ENCODE results near the gene PFDN2.

The PFDN2 gene

DNA sequence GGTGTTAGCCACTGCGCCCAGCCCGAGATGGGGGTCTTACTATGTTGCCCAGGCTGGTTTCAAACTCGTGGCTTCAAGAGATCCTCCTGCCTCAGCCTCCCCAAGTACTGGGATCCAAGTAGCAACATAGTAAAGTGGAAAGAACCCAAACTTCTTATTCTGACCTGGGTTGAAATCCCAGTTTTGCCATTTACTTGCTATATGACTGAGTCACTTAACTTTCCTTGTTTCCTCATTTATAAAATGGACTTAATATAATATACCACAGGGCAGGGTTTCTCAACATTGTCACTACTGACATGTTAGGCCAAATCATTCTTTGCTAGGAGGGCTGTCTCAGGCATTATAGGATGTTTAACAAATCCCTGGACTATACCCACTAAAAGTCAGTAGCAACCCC, 6.7 kb downstream of the PFDN2 start:
- TF ChIP-seq, protein P1, sequence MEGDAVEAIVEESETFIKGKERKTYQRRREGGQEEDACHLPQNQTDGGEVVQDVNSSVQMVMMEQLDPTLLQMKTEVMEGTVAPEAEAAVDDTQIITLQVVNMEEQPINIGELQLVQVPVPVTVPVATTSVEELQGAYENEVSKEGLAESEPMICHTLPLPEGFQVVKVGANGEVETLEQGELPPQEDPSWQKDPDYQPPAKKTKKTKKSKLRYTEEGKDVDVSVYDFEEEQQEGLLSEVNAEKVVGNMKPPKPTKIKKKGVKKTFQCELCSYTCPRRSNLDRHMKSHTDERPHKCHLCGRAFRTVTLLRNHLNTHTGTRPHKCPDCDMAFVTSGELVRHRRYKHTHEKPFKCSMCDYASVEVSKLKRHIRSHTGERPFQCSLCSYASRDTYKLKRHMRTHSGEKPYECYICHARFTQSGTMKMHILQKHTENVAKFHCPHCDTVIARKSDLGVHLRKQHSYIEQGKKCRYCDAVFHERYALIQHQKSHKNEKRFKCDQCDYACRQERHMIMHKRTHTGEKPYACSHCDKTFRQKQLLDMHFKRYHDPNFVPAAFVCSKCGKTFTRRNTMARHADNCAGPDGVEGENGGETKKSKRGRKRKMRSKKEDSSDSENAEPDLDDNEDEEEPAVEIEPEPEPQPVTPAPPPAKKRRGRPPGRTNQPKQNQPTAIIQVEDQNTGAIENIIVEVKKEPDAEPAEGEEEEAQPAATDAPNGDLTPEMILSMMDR (IDR thresholded peaks at IDR 0.05; ENCODE audit: low read depth, low read length), result no peak
- H3K4me3 ChIP-seq (replicated peaks in 1 of 2; ENCODE audit: low read depth in 2 of 2, low read length in 2 of 2), result no peak overlapping the region
- no peak for DNase-seq (ENCODE audit: low read depth in 2 of 2)

DNA sequence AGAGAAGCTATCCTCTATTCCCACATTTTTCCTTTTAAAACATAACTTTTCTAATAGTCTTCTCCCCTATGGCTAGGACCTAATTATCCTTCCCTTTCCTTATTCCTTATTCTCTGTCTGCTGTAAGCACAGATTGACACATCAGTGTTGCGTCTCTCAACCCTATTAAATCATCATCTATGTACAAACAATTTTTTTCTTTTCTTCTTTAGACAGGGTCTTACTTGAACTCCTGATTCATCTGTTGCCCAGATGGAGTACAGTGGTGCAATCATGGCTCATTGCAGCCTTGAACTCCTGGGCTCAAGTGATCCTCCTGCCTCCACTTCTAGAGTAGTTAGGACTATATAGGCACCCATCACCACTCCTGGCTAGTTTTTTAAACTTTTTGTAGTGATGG, 11.4 kb downstream of the PFDN2 start:
- TF ChIP-seq, protein P1 (IDR thresholded peaks at IDR 0.05; ENCODE audit: low read depth, low read length), result no peak
- no peak for DNase-seq (ENCODE audit: low read depth in 2 of 2)
- H3K4me3 ChIP-seq (replicated peaks in 1 of 2; ENCODE audit: low read depth in 2 of 2, low read length in 2 of 2), result no peak overlapping the region

DNA sequence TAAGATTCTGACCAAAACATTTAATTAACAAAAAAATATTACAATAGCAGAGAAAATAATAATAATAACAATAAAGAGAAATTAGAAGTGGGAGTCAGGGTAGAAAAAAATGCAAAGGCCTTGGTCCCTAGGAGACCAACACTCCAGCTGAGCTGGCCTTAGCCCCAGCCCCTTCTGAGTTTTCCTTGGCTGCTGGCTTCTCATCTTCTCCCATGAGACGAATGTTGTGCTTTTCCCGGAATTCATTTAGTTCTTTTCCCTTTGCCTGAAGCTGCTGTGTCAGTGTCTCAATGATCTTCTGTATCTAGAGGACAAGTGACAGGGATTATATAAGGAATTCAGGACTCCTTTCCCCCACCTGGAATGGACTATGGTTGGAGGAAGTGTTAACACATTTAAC, 17.3 kb downstream of the PFDN2 start:
- TF ChIP-seq, protein P1 (IDR thresholded peaks at IDR 0.05; ENCODE audit: low read depth, low read length), result no peak
- H3K4me3 ChIP-seq (replicated peaks in 1 of 2; ENCODE audit: low read depth in 2 of 2, low read length in 2 of 2), result no peak overlapping the region
- DNase-seq (ENCODE audit: low read depth in 2 of 2), result no peak

DNA sequence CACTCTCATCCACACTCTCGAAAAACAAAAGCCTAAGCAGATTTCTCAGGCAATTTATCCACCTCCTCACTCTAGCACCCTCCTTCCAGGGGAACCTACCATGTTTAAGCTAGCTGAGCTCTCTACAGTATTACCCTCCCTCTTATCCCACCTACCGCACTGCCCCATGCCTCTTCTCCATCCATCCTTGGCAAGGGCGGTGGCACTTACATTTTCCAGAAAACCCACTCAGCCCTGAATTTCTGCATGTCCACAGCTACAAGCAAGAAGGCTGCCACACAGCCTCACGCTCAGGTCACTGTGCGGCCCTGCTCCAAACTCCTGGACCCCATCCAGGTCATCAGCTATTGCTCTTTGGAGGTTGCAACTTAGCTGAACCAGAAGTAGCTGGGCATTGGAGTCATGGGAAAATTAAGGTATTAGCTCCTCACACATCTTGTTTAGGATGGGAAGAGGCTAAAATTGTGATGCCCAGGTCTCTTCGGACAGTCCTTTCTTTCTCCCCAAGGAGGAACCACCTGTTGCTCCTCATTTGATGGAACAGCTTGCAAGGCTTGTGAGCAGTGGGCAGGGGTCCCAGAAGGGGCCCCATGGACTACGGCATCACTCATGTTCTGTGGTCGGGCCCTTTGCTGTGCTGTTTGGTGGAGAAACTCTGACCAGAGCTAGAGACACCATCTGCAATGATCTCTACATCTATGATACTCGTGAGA, 18.6 kb downstream of the PFDN2 start:
- H3K4me3 ChIP-seq (replicated peaks in 1 of 2; ENCODE audit: low read depth in 2 of 2, low read length in 2 of 2), result no peak overlapping the region
- DNase-seq (ENCODE audit: low read depth in 2 of 2), result no peak
- TF ChIP-seq, protein P1 (IDR thresholded peaks at IDR 0.05; ENCODE audit: low read depth, low read length), result no peak

DNA sequence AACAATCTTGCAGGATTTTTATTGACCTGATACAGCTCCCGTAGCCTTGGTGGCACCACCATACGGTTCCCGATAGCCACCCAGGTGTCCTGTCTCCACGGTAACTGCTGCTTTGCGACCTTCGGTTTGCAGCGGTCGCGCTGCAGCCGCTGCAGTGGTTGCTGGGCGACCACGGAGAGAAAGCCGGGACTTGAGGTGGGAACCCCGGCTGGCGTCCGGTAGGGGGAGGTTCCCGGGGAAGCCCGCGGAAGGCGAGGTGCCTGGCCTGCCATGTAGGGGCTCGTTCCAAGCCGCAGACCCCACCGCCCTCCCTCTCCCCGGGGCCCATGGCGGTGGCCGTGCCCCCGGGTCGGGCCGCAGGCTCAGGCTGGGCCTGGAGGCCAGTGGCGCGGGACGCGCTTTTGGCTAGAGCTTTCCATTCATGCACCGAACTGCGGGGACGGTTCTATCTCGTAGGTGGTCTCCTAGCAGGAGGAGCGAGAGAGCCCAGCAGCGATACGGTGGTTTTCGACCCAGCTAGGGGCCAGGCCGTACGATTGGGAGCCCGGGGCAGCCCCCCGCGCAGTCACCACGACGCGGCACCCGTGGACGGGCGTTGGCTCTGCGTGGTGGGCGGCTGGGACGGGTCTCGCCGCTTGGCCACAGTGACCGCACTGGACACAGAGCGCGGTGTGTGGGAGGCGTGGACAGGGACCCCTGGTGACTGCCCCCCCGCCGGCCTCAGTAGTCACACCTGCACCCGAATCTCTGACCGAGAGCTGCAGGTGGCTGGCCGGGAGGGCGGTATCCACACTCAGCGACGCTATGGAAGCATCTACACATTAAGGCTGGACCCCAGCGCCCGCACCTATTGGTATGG, 19.4 kb downstream of the PFDN2 start, which contains the start of gene KLHDC9:
TSS of gene KLHDC9 (plus strand) at position 152 of the 859 bp plus-strand sequence. CDS start at position 327, 175 bp downstream.
- TF ChIP-seq, protein P1 (IDR thresholded peaks at IDR 0.05; ENCODE audit: low read depth, low read length), result no peak
- peak in 1 of 2 donors; percentile 78 for DNase-seq (ENCODE audit: low read depth in 2 of 2)
- peak within 1 kb of the TSS; percentile 33 to 51 for H3K4me3 ChIP-seq (replicated peaks in 1 of 2; ENCODE audit: low read depth in 2 of 2, low read length in 2 of 2)

DNA sequence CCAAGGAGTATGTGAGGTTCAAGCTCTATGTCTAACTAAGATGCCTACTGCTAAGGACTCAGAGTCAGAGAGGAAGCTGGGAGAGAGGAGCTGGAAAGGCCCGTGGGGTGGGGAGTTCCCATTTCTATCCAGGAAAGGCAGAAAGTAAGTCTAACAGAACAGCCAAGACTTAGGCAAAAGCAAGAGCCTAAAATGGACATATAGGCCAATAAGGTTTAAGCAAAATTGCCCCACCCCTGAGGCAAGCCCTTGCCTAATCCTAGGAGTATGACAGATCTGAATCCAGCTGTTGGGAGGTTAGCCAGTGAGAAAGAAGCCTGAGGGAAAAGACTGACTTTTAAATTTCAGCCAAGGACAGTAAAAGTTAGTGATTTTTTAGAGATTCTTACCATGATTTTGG, 21.3 kb downstream of the PFDN2 start:
- TF ChIP-seq, protein P1 (IDR thresholded peaks at IDR 0.05; ENCODE audit: low read depth, low read length), result no peak
- H3K4me3 ChIP-seq (replicated peaks in 1 of 2; ENCODE audit: low read depth in 2 of 2, low read length in 2 of 2), result no peak overlapping the region
- peak; percentile 87 for DNase-seq (ENCODE audit: low read depth in 2 of 2)
